ENCODE data around the gene KRT9. TPM values are rescaled to one million over a fixed set of nuclear protein-coding genes. Genes with fewer than 3 reads are reported as not detected.

The KRT9 gene
- polyA plus RNA-seq, 2 of the 4 experiments (the other 2 are of a cell fraction), result not detected

- Histone ChIP-seq H3K4me2 (no peak overlapping the region), H3K4me3 (no peak overlapping the region), H3K9me3 (no peaks in the 10 kb centered on the region), H3K27ac (no peak overlapping the region), H3K4me1 (peaks cover 7% of the 10 kb centered on the region)
- ATAC-seq (no peak; a peak in 1 of 6 replicates), DNase-seq (ENCODE audit: low read depth in 1 of 2, low spot score in 1 of 2) (no peak), FAIRE-seq (no peak)
- TF ChIP-seq CBX2 (IDR thresholded peaks at IDR 0.05; ENCODE audit: borderline replicate concordance, low read depth) (no peak), ATOH8 (CRISPR knock-in tag; IDR thresholded peaks at IDR 0.05; ENCODE audit: low read depth) (no peak), GATA3 (IDR thresholded peaks at IDR 0.05; ENCODE audit: borderline replicate concordance) (no peak), RNF2 (IDR thresholded peaks at IDR 0.05; ENCODE audit: borderline replicate concordance, low read depth) (no peak), CEBPB (IDR thresholded peaks at IDR 0.05) (no peak), PHF8 (IDR thresholded peaks at IDR 0.05; ENCODE audit: borderline replicate concordance, low read depth) (no peak), MAZ (IDR thresholded peaks at IDR 0.05; ENCODE audit: borderline replicate concordance, low read depth, low read length) (no peak), MAFK (IDR thresholded peaks at IDR 0.05; ENCODE audit: partially characterized antibody) (no peak), ELK1 (IDR thresholded peaks at IDR 0.05; ENCODE audit: low read depth, low read length) (no peak), HOXA7 (CRISPR knock-in tag; IDR thresholded peaks at IDR 0.05) (no peak)
- POLR2A ChIA-PET, result no interaction called here
- WGBS (ENCODE audit: missing lambda C conversion rate), result 54% methylated on average over 5 of the region's 5 CpGs
- CTCF ChIA-PET, result interaction anchor here (1.0 to 21.0 kb wide), 6 partner anchors 5 to 813 kb away, joined by 3 to 533 read pairs (median 353); partner anchors contain the start of gene KRT9
Observed at GRCh38 chr17:41556306-41556705, 15.6 kb downstream of the KRT9 start.

- H3K4me1 ChIP-seq, result peaks cover 7% of the 10 kb centered on the region
- H3K4me3 ChIP-seq, result no peak overlapping the region
- WGBS (ENCODE audit: missing lambda C conversion rate), result 75% methylated on average over 5 of the region's 5 CpGs
- ChIA-PET CTCF (interaction anchor here (1.0 to 15.8 kb wide), 8 partner anchors 11 to 812 kb away, joined by 3 to 533 read pairs (median 24); partner anchors contain the start of gene KRT9), POLR2A (no interaction called here)
- ATAC-seq (no peak), DNase-seq (ENCODE audit: low read depth in 1 of 2, low spot score in 1 of 2) (no peak), FAIRE-seq (peak; percentile 72)
- TF ChIP-seq PBX3 (IDR thresholded peaks at IDR 0.05) (no peak), ATOH8 (CRISPR knock-in tag; IDR thresholded peaks at IDR 0.05; ENCODE audit: low read depth) (no peak), CHD4 (IDR thresholded peaks at IDR 0.05; ENCODE audit: borderline replicate concordance) (no peak), SREBF2 (IDR thresholded peaks at IDR 0.05) (no peak), EHF (CRISPR knock-in tag; IDR thresholded peaks at IDR 0.05) (no peak), FOXS1 (CRISPR knock-in tag; IDR thresholded peaks at IDR 0.05) (no peak), USF2 (IDR thresholded peaks at IDR 0.05) (no peak), CHD2 (IDR thresholded peaks at IDR 0.05; ENCODE audit: low read length, partially characterized antibody) (no peak), MAX (IDR thresholded peaks at IDR 0.05) (no peak), HDAC2 (IDR thresholded peaks at IDR 0.05) (no peak), HOXB13 (CRISPR knock-in tag; IDR thresholded peaks at IDR 0.05; ENCODE audit: low read depth) (no peak), MAFK (IDR thresholded peaks at IDR 0.05; ENCODE audit: partially characterized antibody) (no peak), FOSB (CRISPR knock-in tag; IDR thresholded peaks at IDR 0.05) (no peak), HES2 (IDR thresholded peaks at IDR 0.05) (no peak), TFCP2L1 (CRISPR knock-in tag; IDR thresholded peaks at IDR 0.05) (no peak), ELK1 (IDR thresholded peaks at IDR 0.05; ENCODE audit: low read depth, low read length) (no peak), HMGXB4 (CRISPR knock-in tag; IDR thresholded peaks at IDR 0.05; ENCODE audit: borderline replicate concordance) (no peak)
- no peaks in the 10 kb centered on the region for H3K9me3 ChIP-seq
- H3K4me2 ChIP-seq, result no peak overlapping the region
- H3K27ac ChIP-seq, result no peak overlapping the region
Observed at GRCh38 chr17:41555105-41555887, 16.6 kb downstream of the KRT9 start.

Data from A549 (cell line).